IPS-18c (cell line): ENCODE data around the gene CSF2RB.

Experiments used
- H3K4me3 ChIP-seq: 2 replicates; pipeline ENCODE4 v1.7.0; 2013; ENCODE audit warnings: low read depth, mild to moderate bottlenecking, low read length, moderate library complexity; ENCODE audit not compliant: insufficient read depth
- H3K9me3 ChIP-seq: one replicate; pipeline ENCODE4 v1.6.1; 2013; ENCODE audit warnings: mild to moderate bottlenecking, low read length, moderate library complexity; ENCODE audit not compliant: control insufficient read depth, insufficient read depth

Gene CSF2RB

DNA sequence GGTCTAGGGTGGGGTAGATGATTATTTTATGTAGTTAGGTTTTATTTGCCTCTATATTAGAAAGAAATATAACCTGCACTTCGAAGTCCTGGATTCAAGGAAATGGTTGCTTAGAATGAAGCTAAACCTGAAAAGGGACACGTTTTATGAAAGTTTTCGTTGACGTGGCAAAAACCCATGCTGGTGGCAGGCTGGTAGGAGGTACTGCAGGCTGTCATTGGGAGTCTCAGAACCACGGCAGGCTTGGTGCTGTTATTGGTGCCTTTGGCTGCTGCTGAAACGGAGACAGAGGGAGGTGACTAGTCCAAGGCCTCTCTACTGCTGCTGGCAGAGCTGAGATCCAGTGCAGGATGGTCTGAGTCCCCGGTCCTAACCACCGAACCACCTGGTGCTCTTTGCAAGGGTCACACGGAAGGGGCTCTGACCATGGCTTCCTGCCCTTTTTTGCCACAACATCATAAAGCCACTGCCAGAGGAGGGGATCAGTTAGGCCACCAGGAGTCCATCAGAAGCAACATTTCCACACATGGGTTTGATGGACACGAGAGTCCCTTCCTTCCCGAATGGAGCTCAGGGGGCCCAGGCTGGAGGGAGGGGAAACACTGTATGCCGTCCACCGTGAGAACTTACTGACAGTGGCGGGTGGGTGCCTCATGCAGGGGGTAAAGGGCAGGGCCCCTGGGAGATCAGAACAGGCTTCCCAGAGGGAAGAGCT lies 13.4 kb downstream of the CSF2RB start:
- no peak overlapping the region for H3K4me3 ChIP-seq
- no peaks in the 10 kb centered on the region for H3K9me3 ChIP-seq

DNA sequence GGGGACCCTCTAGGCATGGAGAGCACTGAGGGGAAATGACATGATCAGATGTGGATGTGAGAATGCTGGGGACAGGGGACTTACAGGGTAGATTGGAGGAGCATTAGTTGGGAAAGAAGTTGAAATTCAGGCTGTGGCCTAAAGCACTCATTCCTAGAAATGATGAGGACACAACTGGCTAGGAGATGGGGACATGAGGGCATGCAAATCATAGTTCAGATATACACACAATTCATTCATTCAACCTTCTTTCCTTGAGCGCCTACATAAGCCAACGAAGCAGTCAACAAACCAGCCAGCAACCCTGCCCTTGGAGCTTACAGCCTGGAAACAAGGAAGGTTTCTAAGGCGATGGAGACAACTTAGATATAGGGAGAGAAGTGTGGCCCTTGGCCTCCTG lies 14.2 kb downstream of the CSF2RB start:
- Histone ChIP-seq H3K9me3 (no peaks in the 10 kb centered on the region), H3K4me3 (no peak overlapping the region)

DNA sequence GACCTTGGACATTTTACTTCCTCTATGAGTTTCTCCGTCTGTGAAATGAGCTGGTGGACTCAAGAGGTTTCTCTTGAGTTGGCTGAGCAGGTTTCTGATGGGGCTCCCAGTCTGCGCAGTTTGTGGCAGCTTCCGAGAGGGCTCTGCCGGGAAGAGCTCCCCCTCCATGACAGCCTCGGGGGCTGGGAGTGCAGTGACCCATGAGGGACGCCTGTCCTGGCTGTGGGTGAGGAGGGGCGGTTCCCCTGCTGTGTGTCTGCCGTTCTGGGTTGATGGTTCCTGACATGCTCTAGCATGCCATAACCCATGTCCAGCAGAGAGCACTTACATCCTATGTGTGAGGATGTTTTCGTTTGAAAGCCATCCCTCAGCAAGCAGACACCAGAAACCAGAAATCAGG lies 14.8 kb downstream of the CSF2RB start:
- Histone ChIP-seq H3K4me3 (no peak overlapping the region), H3K9me3 (no peaks in the 10 kb centered on the region)

DNA sequence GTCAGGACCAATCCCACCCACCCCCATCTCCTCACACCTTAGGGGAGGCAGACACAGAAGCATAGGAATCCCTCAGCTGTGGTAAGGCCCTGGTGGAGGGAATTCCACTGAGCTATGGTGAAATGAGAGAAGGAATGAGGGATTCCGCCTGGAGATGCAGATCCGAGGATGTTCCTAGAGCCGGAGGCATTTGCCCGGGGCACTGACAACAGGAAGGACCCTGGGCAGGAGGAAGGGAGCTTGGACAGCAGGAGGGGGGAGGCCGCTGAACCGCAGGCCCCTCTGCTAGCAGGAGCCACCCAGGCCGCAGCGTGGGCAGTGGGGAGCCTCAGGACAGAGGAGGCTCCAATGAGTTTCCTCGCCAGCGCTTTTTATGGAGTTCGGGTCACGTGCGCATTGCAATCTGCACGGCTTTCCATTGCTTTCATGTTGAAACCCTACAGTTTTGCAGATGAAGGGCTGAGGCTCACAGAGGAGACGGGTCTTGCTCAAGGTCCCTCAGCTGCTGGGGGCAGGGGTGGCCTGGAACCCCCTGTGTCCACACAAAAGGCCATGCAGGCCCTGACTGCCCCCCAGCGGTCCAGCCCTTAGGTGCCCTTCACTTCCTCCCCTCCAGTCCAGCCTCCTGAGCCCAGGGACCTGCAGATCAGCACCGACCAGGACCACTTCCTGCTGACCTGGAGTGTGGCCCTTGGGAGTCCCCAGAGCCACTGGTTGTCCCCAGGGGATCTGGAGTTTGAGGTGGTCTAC lies 15.5 kb downstream of the CSF2RB start:
- no peaks in the 10 kb centered on the region for H3K9me3 ChIP-seq
- no peak overlapping the region for H3K4me3 ChIP-seq

DNA sequence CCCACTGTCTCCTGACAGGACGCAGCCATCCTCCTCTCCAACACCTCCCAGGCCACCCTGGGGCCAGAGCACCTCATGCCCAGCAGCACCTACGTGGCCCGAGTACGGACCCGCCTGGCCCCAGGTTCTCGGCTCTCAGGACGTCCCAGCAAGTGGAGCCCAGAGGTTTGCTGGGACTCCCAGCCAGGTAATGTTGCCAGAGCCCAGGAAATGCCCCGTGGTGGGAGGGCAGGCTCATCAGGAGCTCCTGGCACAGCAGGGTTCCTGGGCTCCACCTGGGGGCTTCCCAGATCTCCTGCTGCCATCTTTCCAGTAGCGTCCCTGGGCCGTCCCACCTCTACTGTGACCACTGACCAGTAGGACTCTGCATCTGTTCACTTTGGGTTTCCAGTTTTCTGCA lies 16.2 kb downstream of the CSF2RB start:
- H3K4me3 ChIP-seq, result no peak overlapping the region
- no peaks in the 10 kb centered on the region for H3K9me3 ChIP-seq

DNA sequence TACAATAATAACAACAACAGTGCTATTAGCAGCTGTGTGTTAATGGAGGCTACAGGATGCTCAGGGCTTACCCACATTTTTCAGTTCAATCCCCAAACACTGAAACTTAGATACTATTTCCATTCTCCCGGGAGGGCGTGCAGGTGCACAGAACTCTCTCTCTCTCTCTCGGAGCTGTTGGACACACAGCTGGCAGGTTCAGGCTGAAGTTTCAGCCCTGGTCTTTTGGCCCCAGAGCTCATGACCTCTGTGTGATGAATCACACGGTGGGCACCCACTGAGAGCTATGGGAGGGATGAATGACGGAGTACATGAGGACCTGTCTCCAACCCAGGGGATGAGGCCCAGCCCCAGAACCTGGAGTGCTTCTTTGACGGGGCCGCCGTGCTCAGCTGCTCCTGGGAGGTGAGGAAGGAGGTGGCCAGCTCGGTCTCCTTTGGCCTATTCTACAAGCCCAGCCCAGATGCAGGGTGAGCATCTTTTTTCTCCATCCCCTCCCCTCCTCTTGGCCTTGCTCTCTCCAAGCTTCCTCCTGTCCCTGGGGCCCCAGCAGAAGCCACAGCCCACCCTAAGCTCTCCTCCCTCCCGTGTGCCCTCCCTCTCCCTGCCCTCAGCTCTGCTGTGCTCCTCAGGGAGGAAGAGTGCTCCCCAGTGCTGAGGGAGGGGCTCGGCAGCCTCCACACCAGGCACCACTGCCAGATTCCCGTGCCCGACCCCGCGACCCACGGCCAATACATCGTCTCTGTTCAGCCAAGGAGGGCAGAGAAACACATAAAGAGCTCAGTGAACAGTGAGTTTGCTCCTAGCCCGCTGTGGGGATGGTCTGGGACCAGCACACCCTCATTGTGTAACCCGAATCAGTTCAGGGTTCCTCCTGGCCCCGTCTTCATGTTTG lies 16.9 kb downstream of the CSF2RB start:
- Histone ChIP-seq H3K4me3 (no peak overlapping the region), H3K9me3 (no peaks in the 10 kb centered on the region)

DNA sequence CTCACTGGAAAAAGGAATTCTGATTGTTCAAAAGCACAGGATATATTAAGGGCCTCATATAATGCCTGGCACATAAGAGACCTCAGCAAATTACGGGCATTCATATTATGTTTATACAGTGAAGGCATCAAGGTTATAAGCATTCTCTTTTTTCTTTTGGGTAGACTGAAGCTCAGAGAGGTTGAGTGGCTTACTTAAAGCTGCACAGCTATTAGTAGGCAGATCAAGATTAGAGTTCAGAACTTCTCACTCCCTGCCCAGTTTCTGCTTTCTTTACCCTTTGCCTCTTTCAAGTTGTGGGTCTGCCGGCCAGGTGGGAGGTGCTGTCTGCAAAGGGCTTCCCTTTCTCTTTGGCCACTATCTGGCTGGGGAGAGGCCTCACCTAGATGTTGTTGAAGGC lies 18.0 kb downstream of the CSF2RB start:
- Histone ChIP-seq H3K9me3 (no peaks in the 10 kb centered on the region), H3K4me3 (no peak overlapping the region)

DNA sequence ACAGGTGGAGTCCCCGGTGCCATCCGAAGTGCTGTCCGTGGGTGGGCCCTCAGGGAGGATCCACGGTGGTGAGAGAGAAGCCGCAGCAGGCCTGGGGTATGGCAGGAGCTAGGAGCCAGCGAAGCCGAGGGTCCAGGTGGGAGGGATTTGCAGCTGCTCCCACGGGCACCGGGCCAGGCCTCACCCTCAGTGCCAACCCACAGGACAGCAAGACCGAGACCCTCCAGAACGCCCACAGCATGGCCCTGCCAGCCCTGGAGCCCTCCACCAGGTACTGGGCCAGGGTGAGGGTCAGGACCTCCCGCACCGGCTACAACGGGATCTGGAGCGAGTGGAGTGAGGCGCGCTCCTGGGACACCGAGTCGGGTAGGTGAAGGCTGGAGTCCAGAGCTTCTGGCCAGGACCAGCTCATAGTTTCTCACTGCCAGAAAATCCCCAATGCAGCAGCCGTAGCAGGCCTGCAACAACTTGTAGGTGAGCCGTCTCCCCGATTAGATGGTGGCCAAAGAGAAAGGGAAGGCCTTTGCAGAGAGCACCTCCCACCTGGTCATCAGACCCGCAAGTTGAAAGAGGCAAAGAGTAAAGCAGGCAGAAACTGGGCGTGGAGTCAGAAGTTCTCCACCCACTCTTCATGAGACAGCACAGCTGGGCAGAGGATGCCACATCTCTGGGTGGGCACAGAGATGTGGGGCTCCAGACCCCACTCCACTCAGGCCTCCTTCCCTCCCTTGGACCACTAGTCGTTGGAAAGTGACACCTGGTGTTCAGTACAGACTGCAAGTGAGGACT lies 20.4 kb downstream of the CSF2RB start:
- no peaks in the 10 kb centered on the region for H3K9me3 ChIP-seq

DNA sequence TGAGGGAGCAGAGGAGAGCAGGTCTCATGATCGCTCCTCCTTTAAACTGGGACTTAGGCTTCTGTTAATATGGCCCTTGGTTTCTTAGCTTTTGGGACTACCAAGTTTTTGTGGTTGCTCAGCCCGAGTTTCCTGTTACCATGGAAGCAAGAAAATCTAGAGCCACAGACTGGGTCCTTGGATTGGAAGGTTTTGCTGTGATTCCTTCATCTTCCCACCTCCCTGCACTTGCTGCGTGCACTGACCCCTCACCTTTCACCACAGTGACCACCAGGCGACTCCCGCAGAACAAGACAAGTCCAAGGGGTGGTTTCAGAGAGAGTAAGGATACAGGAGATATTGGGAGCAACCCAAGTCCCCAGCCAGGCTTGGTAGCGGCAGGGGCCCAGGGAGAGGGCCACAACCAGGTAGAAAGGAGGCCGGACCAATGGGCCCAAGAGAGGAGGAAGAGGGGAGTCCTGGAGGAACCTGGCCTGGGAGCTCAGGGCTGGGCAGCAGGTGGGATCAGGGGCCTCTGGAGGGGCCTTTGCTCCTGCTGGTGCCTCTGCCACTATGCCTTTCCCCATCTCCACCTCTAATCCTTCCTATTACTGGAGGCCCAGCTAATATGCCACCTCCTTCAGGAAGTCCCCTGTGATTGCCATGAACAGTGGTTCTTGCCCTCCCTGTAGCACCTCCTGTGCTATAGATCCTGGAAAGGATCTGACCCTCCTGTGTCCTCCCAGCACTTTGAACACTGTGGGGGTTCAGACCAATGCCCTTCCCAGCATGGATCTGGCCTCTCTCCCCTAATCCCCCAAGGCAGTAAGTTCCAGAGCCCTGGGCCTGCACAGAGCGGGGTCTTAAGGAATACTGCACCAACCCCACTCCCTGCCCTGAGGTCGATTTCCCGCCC lies 21.2 kb downstream of the CSF2RB start:
- no peaks in the 10 kb centered on the region for H3K9me3 ChIP-seq
- H3K4me3 ChIP-seq, result no peak overlapping the region

More for the DNA sequence above, 20.4 kb downstream of the CSF2RB start:
- no peak overlapping the region for H3K4me3 ChIP-seq

DNA sequence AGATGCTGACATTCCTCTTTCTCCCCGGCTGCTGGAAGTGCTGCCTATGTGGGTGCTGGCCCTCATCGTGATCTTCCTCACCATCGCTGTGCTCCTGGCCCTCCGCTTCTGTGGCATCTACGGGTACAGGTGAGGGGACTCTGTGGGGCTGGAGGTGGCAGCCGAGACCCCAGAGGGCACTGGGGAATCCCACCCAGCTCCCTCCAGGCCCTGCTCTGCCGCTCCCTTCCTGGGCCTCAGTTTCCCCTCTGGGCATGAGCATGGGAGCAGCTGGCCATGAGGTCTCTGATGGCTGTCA lies 21.8 kb downstream of the CSF2RB start:
- Histone ChIP-seq H3K9me3 (no peaks in the 10 kb centered on the region), H3K4me3 (no peak overlapping the region)

DNA sequence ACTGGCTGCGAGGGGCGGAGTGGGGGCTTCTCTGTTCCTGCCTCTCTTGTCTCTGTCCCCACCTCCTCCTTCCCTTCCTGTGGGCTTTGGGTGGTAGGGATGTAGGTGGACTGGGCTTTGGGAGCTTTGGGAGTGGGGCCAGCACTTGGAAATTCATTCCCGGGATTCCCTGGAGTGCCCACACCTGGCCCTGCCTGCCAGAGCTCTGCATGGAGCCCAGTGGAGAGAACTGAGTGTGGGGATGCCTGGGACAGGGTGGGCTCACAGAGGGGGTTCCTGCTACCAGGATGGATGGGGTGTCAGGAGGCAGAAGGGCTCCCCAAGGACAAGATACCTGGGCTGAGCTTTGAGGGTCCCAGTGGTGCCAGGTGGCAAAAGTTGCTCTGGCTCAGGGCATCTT lies 22.3 kb downstream of the CSF2RB start:
- H3K9me3 ChIP-seq, result no peaks in the 10 kb centered on the region

DNA sequence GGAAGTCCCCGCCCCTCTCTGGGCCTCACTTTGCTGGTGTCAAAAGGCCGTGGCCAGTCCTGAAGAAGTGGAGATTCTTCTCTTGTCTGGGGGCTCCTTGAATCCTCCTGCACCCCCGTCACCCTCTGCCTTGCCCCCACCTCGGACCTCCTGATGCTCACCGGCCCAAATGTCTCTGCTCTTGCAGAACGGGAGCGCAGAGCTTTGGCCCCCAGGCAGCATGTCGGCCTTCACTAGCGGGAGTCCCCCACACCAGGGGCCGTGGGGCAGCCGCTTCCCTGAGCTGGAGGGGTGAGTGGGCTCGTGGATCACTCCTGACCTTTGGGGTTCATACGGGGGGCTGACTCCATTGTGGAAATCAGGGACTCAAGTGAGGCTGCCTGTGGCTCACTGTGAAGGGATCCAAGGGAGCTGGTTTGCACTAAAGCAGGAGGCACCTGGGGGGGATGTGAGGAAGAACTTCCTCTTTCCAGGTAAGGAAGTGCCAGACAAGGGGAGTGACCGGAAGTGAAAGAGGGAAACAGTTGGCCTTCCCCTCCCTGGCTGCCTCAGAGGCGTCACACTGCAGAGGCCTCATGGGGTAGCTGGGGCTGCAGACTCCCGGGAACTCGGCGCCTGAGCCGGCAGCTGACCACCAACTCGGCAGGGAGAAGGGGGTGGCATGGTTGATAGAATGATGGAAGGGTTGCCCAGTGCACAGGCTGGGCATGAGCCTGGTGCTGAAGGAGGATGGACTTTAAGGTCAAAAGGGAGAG lies 23.1 kb downstream of the CSF2RB start:
- Histone ChIP-seq H3K9me3 (no peaks in the 10 kb centered on the region), H3K4me3 (no peak overlapping the region)

More for the DNA sequence above, 22.3 kb downstream of the CSF2RB start:
- H3K4me3 ChIP-seq, result no peak overlapping the region

DNA sequence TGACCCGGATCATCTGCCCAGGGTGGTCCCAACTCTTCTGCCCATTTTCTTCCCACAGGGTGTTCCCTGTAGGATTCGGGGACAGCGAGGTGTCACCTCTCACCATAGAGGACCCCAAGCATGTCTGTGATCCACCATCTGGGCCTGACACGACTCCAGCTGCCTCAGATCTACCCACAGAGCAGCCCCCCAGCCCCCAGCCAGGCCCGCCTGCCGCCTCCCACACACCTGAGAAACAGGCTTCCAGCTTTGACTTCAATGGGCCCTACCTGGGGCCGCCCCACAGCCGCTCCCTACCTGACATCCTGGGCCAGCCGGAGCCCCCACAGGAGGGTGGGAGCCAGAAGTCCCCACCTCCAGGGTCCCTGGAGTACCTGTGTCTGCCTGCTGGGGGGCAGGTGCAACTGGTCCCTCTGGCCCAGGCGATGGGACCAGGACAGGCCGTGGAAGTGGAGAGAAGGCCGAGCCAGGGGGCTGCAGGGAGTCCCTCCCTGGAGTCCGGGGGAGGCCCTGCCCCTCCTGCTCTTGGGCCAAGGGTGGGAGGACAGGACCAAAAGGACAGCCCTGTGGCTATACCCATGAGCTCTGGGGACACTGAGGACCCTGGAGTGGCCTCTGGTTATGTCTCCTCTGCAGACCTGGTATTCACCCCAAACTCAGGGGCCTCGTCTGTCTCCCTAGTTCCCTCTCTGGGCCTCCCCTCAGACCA lies 24.0 kb downstream of the CSF2RB start:
- no peak overlapping the region for H3K4me3 ChIP-seq
- H3K9me3 ChIP-seq, result no peaks in the 10 kb centered on the region

DNA sequence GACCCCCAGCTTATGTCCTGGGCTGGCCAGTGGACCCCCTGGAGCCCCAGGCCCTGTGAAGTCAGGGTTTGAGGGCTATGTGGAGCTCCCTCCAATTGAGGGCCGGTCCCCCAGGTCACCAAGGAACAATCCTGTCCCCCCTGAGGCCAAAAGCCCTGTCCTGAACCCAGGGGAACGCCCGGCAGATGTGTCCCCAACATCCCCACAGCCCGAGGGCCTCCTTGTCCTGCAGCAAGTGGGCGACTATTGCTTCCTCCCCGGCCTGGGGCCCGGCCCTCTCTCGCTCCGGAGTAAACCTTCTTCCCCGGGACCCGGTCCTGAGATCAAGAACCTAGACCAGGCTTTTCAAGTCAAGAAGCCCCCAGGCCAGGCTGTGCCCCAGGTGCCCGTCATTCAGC lies 24.6 kb downstream of the CSF2RB start:
- no peaks in the 10 kb centered on the region for H3K9me3 ChIP-seq
- no peak overlapping the region for H3K4me3 ChIP-seq

DNA sequence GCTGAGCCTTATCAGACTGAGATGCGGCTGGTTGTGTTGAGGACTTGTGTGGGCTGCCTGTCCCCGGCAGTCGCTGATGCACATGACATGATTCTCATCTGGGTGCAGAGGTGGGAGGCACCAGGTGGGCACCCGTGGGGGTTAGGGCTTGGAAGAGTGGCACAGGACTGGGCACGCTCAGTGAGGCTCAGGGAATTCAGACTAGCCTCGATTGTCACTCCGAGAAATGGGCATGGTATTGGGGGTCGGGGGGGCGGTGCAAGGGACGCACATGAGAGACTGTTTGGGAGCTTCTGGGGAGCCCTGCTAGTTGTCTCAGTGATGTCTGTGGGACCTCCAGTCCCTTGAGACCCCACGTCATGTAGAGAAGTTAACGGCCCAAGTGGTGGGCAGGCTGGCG lies 25.5 kb downstream of the CSF2RB start:
- no peaks in the 10 kb centered on the region for H3K9me3 ChIP-seq

More for the DNA sequence above, 25.5 kb downstream of the CSF2RB start:
- H3K4me3 ChIP-seq, result no peak overlapping the region
